Esophagus squamous epithelium (tissue), 5 donors: Measurements from ENCODE around the gene ECE1. TPM values are rescaled to one million over a fixed set of nuclear protein-coding genes. Genes with fewer than 3 reads are reported as not detected.

Source experiments
- DNase-seq: peaks from one replicate; lab custom pipeline; 2025; lab: John Stamatoyannopoulos, UW
- H3K27ac ChIP-seq, 4 donors: fragments of 200-600 bp; sonication (generic); one replicate each; pipeline ENCODE4 v1.5.1; 2016 to 2019; ENCODE audit warnings: mild to moderate bottlenecking in 1 of 4
- H3K27me3 ChIP-seq, 4 donors: fragments of 200-600 bp; sonication (generic); 1 replicate in 3 of 4; 2 replicates in 1 of 4; pipeline versions ENCODE4 v1.5.1 to v1.6.0; 2017 to 2021; ENCODE audit warnings: antibody characterized with exemption in 1 of 4
- H3K36me3 ChIP-seq, 3 donors: fragments of 200-600 bp; sonication (generic); one replicate each; pipeline ENCODE4 v1.5.1; 2016 to 2019
- H3K4me1 ChIP-seq, 3 donors: fragments of 200-600 bp; sonication (generic); one replicate each; pipeline ENCODE4 v1.5.1; 2017 to 2019
- H3K4me3 ChIP-seq, 4 donors: fragments of 200-600 bp; sonication (generic); 1 replicate in 3 of 4; 2 replicates in 1 of 4; pipeline ENCODE4 v1.5.1; 2016 to 2019; ENCODE audit warnings: mild to moderate bottlenecking in 2 of 4, moderate library complexity in 1 of 4
- H3K9me3 ChIP-seq, 3 donors: fragments of 200-600 bp; sonication (generic); one replicate each; pipeline ENCODE4 v1.5.1; 2016 to 2019
- CTCF ChIP-seq, 6 experiments: fragments of 450-650 bp in 4 of 6; fragments of 200-600 bp in 2 of 6; sonication (generic) in 2 of 6; IDR thresholded peaks; one replicate each; pipeline ENCODE4 v1.5.1; 2016 to 2019; ENCODE audit warnings: antibody characterized with exemption in 6 of 6, mild to moderate bottlenecking in 4 of 6, moderate library complexity in 4 of 6
- POLR2A ChIP-seq, 4 donors: fragments of 450-650 bp; IDR thresholded peaks; one replicate each; pipeline ENCODE4 v1.6.1; 2017; ENCODE audit warnings: antibody characterized with exemption in 4 of 4, mild to moderate bottlenecking in 4 of 4, moderate library complexity in 3 of 4
- WGBS, 2 donors: methylation state at CpG; one replicate each; pipeline ENCODE4 v1.1.5; 2018; 5-methylcytosine and 5-hydroxymethylcytosine counted together
- intact Hi-C: fragments of 100-400 bp; cut with DNase I; formaldehyde crosslinking; loops from one replicate; pipeline ENCODE4 v1.15.0; 2022
- total RNA-seq, 4 donors: library from RNA; depleted of rRNA; stranded (reverse); fragments of >200 nt; gene quantifications; one replicate each; pipeline ENCODE4 v1.1.0, GENCODE V29; 2016
- donor health status: DM: yes; HTN: yes; CAD: no.

Gene ECE1
- total RNA-seq, 4 donors from 2014 or later: 11.3 to 42.2 (median 24.1) TPM

GRCh38 chr1:21246905-21247642, 43.2 kb downstream of the ECE1 start:
- H3K36me3 ChIP-seq: peaks cover 8 to 96% (median 19%) of the 10 kb centered on the region in 3 donors
- H3K9me3 ChIP-seq: no peaks in the 10 kb centered on the region
- no peaks in the 10 kb centered on the region for H3K27me3 ChIP-seq
- no peak overlapping the region for H3K27ac ChIP-seq
- no peak overlapping the region for H3K4me3 ChIP-seq
- peaks cover 0 to 6% (median under 1%) of the 10 kb centered on the region in 3 donors for H3K4me1 ChIP-seq
- TF ChIP-seq POLR2A (IDR thresholded peaks at IDR 0.05): no peak
- TF ChIP-seq CTCF (IDR thresholded peaks at IDR 0.05): no peak
- DNase-seq: no peak
- WGBS, 2 donors: 70 to 82% methylated on average over 18 to 19 of the region's 20 CpGs
- intact Hi-C loops: no loop called here

GRCh38 chr1:21245688-21246229, 44.5 kb downstream of the ECE1 start:
- Histone ChIP-seq H3K27me3 (no peaks in the 10 kb centered on the region), H3K36me3 (peaks cover 8 to 98% (median 28%) of the 10 kb centered on the region in 3 donors), H3K4me1 (no peaks in the 10 kb centered on the region), H3K27ac (no peak overlapping the region), H3K4me3 (no peak overlapping the region), H3K9me3 (no peaks in the 10 kb centered on the region)
- intact Hi-C loops: no loop called here
- DNase-seq: no peak
- 95 to 99% methylated on average over 4 of the region's 4 CpGs for WGBS, 2 donors
- TF ChIP-seq CTCF (IDR thresholded peaks at IDR 0.05): no peak
- no peak for TF ChIP-seq POLR2A (IDR thresholded peaks at IDR 0.05)

GRCh38 chr1:21244986-21245687, 45.1 kb downstream of the ECE1 start:
- WGBS, 2 donors: 97% methylated on average over 5 to 10 of the region's 11 CpGs
- H3K4me1 ChIP-seq: no peaks in the 10 kb centered on the region
- H3K4me3 ChIP-seq: no peak overlapping the region
- TF ChIP-seq CTCF (IDR thresholded peaks at IDR 0.05): peak in 3 of 6 experiments; percentile 8 to 26 (median 10)
- no peak for TF ChIP-seq POLR2A (IDR thresholded peaks at IDR 0.05)
- H3K36me3 ChIP-seq: peaks cover 8 to 98% (median 28%) of the 10 kb centered on the region in 3 donors
- DNase-seq: no peak
- H3K27me3 ChIP-seq: no peaks in the 10 kb centered on the region
- intact Hi-C loops: no loop called here
- H3K9me3 ChIP-seq: no peaks in the 10 kb centered on the region
- H3K27ac ChIP-seq: no peak overlapping the region

GRCh38 chr1:21244154-21244553, 46.1 kb downstream of the ECE1 start:
- Histone ChIP-seq H3K27ac (no peak overlapping the region), H3K27me3 (no peaks in the 10 kb centered on the region), H3K9me3 (no peaks in the 10 kb centered on the region), H3K4me3 (no peak overlapping the region), H3K36me3 (peaks cover 8 to 99% (median 28%) of the 10 kb centered on the region in 3 donors), H3K4me1 (no peaks in the 10 kb centered on the region)
- intact Hi-C loops: no loop called here
- WGBS, 2 donors: 83 to 91% methylated on average over 1 to 4 of the region's 10 CpGs
- DNase-seq: no peak
- TF ChIP-seq CTCF (IDR thresholded peaks at IDR 0.05) (no peak), POLR2A (IDR thresholded peaks at IDR 0.05) (no peak)

GRCh38 chr1:21242846-21243245, 47.4 kb downstream of the ECE1 start:
- Histone ChIP-seq H3K4me1 (no peaks in the 10 kb centered on the region), H3K4me3 (no peak overlapping the region), H3K27ac (no peak overlapping the region), H3K36me3 (peaks cover 8 to 100% (median 28%) of the 10 kb centered on the region in 3 donors), H3K27me3 (no peaks in the 10 kb centered on the region), H3K9me3 (no peaks in the 10 kb centered on the region)
- 82 to 91% methylated on average over 4 of the region's 4 CpGs for whole genome bisulfite sequencing, 2 donors
- no peak for DNase-seq
- intact Hi-C loops: no loop called here
- TF ChIP-seq CTCF (IDR thresholded peaks at IDR 0.05) (no peak), POLR2A (IDR thresholded peaks at IDR 0.05) (no peak)
